Fibroblast of upper back skin (primary cell): ENCODE results near the gene PRDM5.

Experiments used
- DNase-seq: peaks from one replicate; pipeline ENCODE4 v3.0.0-alpha.2; 2013

Gene PRDM5

GRCh38 chr4:120922381-120923206, at the start of gene PRDM5:
PRDM5 (minus strand) TSS chr4:120922726; CDS start chr4:120922608, 118 bp downstream.
- peak; percentile 53 for DNase-seq

GRCh38 chr4:120971884-120972283, 49.4 kb upstream of the PRDM5 start:
- no peak for DNase-seq

- DNase-seq: no peak
Measured at GRCh38 chr4:120965938-120966337, 43.4 kb upstream of the PRDM5 start.

- no peak for DNase-seq
Measured at GRCh38 chr4:120964596-120964995, 42.1 kb upstream of the PRDM5 start.

GRCh38 chr4:120963449-120963848, 40.9 kb upstream of the PRDM5 start:
- no peak for DNase-seq

- no peak for DNase-seq
Measured at GRCh38 chr4:120960656-120961267, 38.2 kb upstream of the PRDM5 start.

- no peak for DNase-seq
Measured at GRCh38 chr4:120948382-120948781, 25.9 kb upstream of the PRDM5 start.

- DNase-seq: no peak
Measured at GRCh38 chr4:120942776-120943175, 20.2 kb upstream of the PRDM5 start.

- no peak for DNase-seq
Measured at GRCh38 chr4:120940547-120940946, 18.0 kb upstream of the PRDM5 start.

- no peak for DNase-seq
Measured at GRCh38 chr4:120939693-120940092, 17.2 kb upstream of the PRDM5 start.

GRCh38 chr4:120929847-120930246, 7.3 kb upstream of the PRDM5 start:
- peak; percentile 32 for DNase-seq

- DNase-seq: peak; percentile 62
Measured at GRCh38 chr4:120927801-120928409, 5.4 kb upstream of the PRDM5 start.

GRCh38 chr4:120926358-120927025, 4.0 kb upstream of the PRDM5 start:
- DNase-seq: peak; percentile 37

- no peak for DNase-seq
Measured at GRCh38 chr4:120924931-120925330, 2.4 kb upstream of the PRDM5 start.

GRCh38 chr4:120923207-120923522, 639 bp upstream of the PRDM5 start:
- DNase-seq: no peak

GRCh38 chr4:120921456-120922380, 808 bp downstream of the PRDM5 start:
- peak; percentile 73 for DNase-seq

GRCh38 chr4:120920666-120921065, 1.9 kb downstream of the PRDM5 start:
- DNase-seq: no peak

- no peak for DNase-seq
Measured at GRCh38 chr4:120919358-120919757, 3.2 kb downstream of the PRDM5 start.

- DNase-seq: peak; percentile 20
Measured at GRCh38 chr4:120918788-120919187, 3.7 kb downstream of the PRDM5 start.

- no peak for DNase-seq
Measured at GRCh38 chr4:120918092-120918491, 4.4 kb downstream of the PRDM5 start.

- no peak for DNase-seq
Measured at GRCh38 chr4:120916937-120917336, 5.6 kb downstream of the PRDM5 start.

GRCh38 chr4:120915336-120915735, 7.2 kb downstream of the PRDM5 start:
- no peak for DNase-seq
